NK-92 (cell line): ENCODE results near the gene CTNS.

Experiments
- DNase-seq: peaks from one replicate; lab custom pipeline; 2025; ENCODE audit not compliant: unreplicated experiment; lab: John Stamatoyannopoulos, UW

CTNS gene

DNA sequence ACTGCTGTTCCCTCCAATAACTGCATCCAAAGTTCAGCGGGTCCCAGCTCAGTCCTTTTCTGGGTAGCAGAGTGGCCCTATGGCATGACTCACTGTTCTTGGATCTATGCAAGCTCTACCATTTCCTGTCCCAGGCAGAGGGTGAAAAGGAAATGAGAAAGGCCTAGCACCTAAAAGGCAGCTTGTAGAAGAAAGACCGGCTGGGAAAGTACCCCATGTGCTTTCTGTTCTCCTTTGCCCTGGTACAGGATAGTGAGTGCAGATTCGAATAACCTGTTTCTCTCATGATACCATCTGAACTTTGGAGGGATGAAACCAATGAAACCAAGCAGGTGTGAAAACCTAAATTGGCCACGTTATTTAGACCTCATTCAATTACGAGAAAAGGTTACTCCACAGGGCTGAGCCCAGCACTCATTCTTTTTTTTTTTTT, 74.4 kb downstream of the CTNS start:
- no peak for DNase-seq
